ENCODE results near the gene MKLN1. TPM values are rescaled to one million over a fixed set of nuclear protein-coding genes. Genes with fewer than 3 reads are reported as not detected.

MKLN1 gene
- total and polyA plus RNA-seq, 10 of the 15 experiments (the other 5 are each of a cell fraction or from before 2014, with no cell fraction given) = 13.6 to 55.8 (median 29.3) TPM

DNA sequence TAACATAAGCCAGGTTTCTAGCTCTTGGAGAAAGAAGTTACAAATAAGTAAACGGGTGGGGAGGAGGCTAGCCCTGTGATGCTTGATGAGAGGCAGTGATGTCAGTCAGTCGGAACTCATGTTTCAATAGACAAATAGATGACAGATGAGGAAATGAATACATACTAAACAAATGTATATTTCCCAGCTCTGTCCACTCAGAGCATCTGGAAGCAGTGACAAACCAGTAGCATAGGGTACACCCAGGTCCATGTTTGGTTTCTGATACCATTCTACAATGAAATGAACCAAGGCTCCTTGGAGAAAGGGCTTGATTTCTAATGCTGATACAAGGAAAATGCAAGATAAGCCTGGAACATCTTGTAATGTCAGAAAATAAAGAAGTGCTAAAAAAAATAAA, 198.1 kb downstream of the MKLN1 start:
- Histone ChIP-seq H3K4me2 (ENCODE audit: control insufficient read depth, insufficient read depth) (no peak overlapping the region), H4K20me1 (ENCODE audit: control insufficient read depth, insufficient read depth) (no peaks in the 10 kb centered on the region), H3K9me3 (replicated peaks; ENCODE audit: control insufficient read depth, insufficient read depth, low read length) (no peaks in the 10 kb centered on the region), H3K27ac (ENCODE audit: control insufficient read depth, insufficient read depth) (no peak overlapping the region), H2AFZ (ENCODE audit: control insufficient read depth, low read depth, low read length) (no peak overlapping the region), H3K9ac (ENCODE audit: control insufficient read depth, insufficient read depth, low read length) (no peak overlapping the region), H3K27me3 (replicated peaks in 1 of 2; ENCODE audit: control insufficient read depth in 2 of 2, insufficient read depth in 2 of 2, low read length in 1 of 2) (no peaks in the 10 kb centered on the region), H3K79me2 (ENCODE audit: control insufficient read depth, insufficient read depth, low read length) (no peaks in the 10 kb centered on the region), H3K4me1 (ENCODE audit: control insufficient read depth, insufficient read depth, low read length) (no peaks in the 10 kb centered on the region; the same call in 1 of the 2 replicates), H3K4me3 (no peak overlapping the region), H3K36me3 (ENCODE audit: control insufficient read depth in 2 of 2, insufficient read depth in 2 of 2, low read length in 1 of 2) (no peaks in the 10 kb centered on the region)
- DNase-seq (ENCODE audit: low read depth, low spot score) (no peak), ATAC-seq (no peak), FAIRE-seq (no peak)
- 45% methylated on average over 2 of the region's 2 CpGs for WGBS (ENCODE audit: insufficient coverage, insufficient replicate concordance, low lambda C conversion rate, missing lambda C conversion rate)
- intact Hi-C loops (cut with micrococcal nuclease; ENCODE audit: unreplicated experiment) = no loop called here
- ChIA-PET SMC1A (ENCODE audit: uncharacterized antibody, unreplicated experiment) (interaction anchor here (0.6 kb wide), 1 partner anchor 416 kb away, joined by 3 read pairs; no protein-coding TSS in a partner anchor), RAD21 (ENCODE audit: unreplicated experiment) (no interaction called here), POLR2A (no interaction called here), CTCF (no interaction called here)
- in situ Hi-C loops (cut with MboI) = no loop called here
- no TSS peak for BruUV-seq (replicated peaks)
- TF ChIP-seq NFXL1 (IDR thresholded peaks at IDR 0.05; ENCODE audit: borderline replicate concordance) (no peak), RB1 (IDR thresholded peaks at IDR 0.05; ENCODE audit: borderline replicate concordance) (no peak), NFIC (IDR thresholded peaks at IDR 0.05; ENCODE audit: low read depth, low read length) (no peak), POLR2A (IDR thresholded peaks at IDR 0.05; ENCODE audit: low read depth, low read length) (no peak), CBFB (IDR thresholded peaks at IDR 0.05; ENCODE audit: low read depth) (no peak), E2F8 (IDR thresholded peaks at IDR 0.05; ENCODE audit: low read depth, partially characterized antibody) (no peak)

GRCh38 chr7:131527456-131527855, 199.8 kb downstream of the MKLN1 start:
- ChIA-PET RAD21 (ENCODE audit: unreplicated experiment) (no interaction called here), POLR2A (no interaction called here), SMC1A (ENCODE audit: uncharacterized antibody, unreplicated experiment) (no interaction called here), CTCF (no interaction called here)
- Histone ChIP-seq H3K36me3 (ENCODE audit: control insufficient read depth in 2 of 2, insufficient read depth in 2 of 2, low read length in 1 of 2) (no peaks in the 10 kb centered on the region), H4K20me1 (ENCODE audit: control insufficient read depth, insufficient read depth) (no peaks in the 10 kb centered on the region), H3K4me2 (ENCODE audit: control insufficient read depth, insufficient read depth) (no peak overlapping the region), H3K27me3 (replicated peaks in 1 of 2; ENCODE audit: control insufficient read depth in 2 of 2, insufficient read depth in 2 of 2, low read length in 1 of 2) (no peaks in the 10 kb centered on the region), H3K9ac (ENCODE audit: control insufficient read depth, insufficient read depth, low read length) (no peak overlapping the region), H3K4me3 (no peak overlapping the region), H3K9me3 (replicated peaks; ENCODE audit: control insufficient read depth, insufficient read depth, low read length) (no peaks in the 10 kb centered on the region), H3K79me2 (ENCODE audit: control insufficient read depth, insufficient read depth, low read length) (no peaks in the 10 kb centered on the region), H3K4me1 (ENCODE audit: control insufficient read depth, insufficient read depth, low read length) (no peaks in the 10 kb centered on the region; the same call in 1 of the 2 replicates), H3K27ac (ENCODE audit: control insufficient read depth, insufficient read depth) (no peak overlapping the region), H2AFZ (ENCODE audit: control insufficient read depth, low read depth, low read length) (no peak overlapping the region)
- intact Hi-C loops (cut with micrococcal nuclease; ENCODE audit: unreplicated experiment) = no loop called here
- 12% methylated on average over 4 of the region's 4 CpGs for WGBS (ENCODE audit: insufficient coverage, insufficient replicate concordance, low lambda C conversion rate, missing lambda C conversion rate)
- peak; percentile 84 for ATAC-seq
- no peak for FAIRE-seq
- no peak for DNase-seq (ENCODE audit: low read depth, low spot score)
- in situ Hi-C loops (cut with MboI) = no loop called here
- BruUV-seq (replicated peaks) = no TSS peak
- TF ChIP-seq, protein P1, sequence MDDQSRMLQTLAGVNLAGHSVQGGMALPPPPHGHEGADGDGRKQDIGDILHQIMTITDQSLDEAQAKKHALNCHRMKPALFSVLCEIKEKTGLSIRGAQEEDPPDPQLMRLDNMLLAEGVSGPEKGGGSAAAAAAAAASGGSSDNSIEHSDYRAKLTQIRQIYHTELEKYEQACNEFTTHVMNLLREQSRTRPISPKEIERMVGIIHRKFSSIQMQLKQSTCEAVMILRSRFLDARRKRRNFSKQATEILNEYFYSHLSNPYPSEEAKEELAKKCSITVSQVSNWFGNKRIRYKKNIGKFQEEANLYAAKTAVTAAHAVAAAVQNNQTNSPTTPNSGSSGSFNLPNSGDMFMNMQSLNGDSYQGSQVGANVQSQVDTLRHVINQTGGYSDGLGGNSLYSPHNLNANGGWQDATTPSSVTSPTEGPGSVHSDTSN (IDR thresholded peaks at IDR 0.05; ENCODE audit: insufficient replicate concordance, low read depth, low read length) = no peak
- no peak for TF ChIP-seq EZH2 (IDR thresholded peaks at IDR 0.05; ENCODE audit: borderline replicate concordance, control insufficient read depth, low read depth, low read length)
- TF ChIP-seq YBX1 (IDR thresholded peaks at IDR 0.05) = no peak
- TF ChIP-seq IKZF2 (IDR thresholded peaks at IDR 0.05) = no peak
- no peak for TF ChIP-seq TCF3 (IDR thresholded peaks at IDR 0.05; ENCODE audit: borderline replicate concordance, insufficient read depth, low read depth, low read length)
- TF ChIP-seq MEF2B (IDR thresholded peaks at IDR 0.05; ENCODE audit: partially characterized antibody, poor library complexity, severe bottlenecking) = no peak
- TF ChIP-seq SIN3A (IDR thresholded peaks at IDR 0.05; ENCODE audit: low read depth, low read length) = no peak
- TF ChIP-seq EED (IDR thresholded peaks at IDR 0.05; ENCODE audit: low read depth) = no peak
- TF ChIP-seq E2F4 (IDR thresholded peaks at IDR 0.05; ENCODE audit: low read depth, low read length) = no peak

Measured in GM12878 (cell line).